Stimulated activated naive CD4-positive, alpha-beta T cell treated with Interleukin-2 at 50 U/mL for 16 hours (primary cell): ENCODE measurements around the gene COL6A1.

ENCODE experiments used
- DNase-seq: peaks from one replicate; lab custom pipeline; 2025; lab: John Stamatoyannopoulos, UW

The COL6A1 gene

GRCh38 chr21:45981151-45982091 is at the start of gene COL6A1:
TSS of gene COL6A1 (plus strand) at chr21:45981770. CDS start at chr21:45981851, 81 bp downstream.
- peak; percentile 50 for DNase-seq

GRCh38 chr21:45932922-45933502 is 48.6 kb upstream of the COL6A1 start:
- no peak for DNase-seq

- DNase-seq = no peak
Measured at GRCh38 chr21:45934085-45934484, 47.5 kb upstream of the COL6A1 start.

GRCh38 chr21:45934554-45934953 is 47.0 kb upstream of the COL6A1 start:
- DNase-seq = no peak

DNA sequence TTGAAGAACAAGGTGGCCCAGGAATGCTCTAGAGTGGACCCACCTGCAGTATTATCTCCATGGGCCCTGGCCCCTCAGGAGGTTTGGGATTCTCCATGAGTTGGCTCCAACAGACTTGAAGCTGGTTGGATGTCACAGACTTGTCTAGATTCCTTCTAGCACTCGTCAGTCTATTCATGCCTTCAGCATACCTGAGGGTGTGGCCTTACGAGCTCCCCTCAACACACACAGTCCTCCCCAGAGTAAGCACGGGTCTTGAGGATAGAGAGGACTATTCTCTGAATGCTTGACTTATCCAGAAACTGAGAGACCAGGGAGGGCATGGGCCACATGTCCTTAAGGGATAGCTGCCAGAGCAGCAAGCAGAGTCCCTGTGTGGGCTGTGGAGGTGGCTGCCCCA is 45.9 kb upstream of the COL6A1 start:
- no peak for DNase-seq

GRCh38 chr21:45937721-45938452 is 43.7 kb upstream of the COL6A1 start:
- no peak for DNase-seq

- no peak for DNase-seq
Measured at GRCh38 chr21:45938453-45938755, 43.2 kb upstream of the COL6A1 start.

DNA sequence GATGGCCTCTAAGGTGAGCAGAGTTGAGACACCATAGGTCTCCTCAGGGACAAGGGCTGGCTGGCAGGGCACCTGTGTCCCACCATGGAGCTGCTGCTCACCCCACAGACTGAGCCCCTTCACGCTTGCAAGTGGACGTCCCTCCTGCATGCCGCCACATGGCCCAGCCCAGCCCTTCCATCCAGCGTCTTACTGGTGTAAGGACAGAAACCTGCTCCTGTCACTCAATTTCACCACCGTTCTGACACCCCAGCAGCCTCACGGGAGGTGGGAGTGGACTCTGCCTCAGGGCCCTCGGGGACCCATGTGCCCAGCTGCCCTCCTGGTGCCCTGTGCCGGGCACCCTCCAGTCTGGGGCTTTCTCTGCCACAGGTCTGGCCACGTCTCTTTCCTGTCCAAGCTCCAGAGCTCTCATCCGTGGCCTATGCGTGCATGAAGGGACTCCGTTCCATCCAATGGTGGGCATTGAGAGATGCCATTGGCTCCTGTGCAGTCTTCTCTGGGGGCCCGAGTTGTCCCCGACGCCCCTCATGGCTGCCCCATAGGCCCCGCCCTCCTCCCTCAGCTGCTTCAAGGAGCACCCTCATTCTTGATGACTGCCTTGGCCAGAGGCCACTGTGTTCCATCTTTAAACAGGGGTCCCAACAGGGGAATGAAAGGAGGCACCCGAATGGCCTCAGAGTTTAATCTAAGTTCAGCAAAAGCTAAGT is 42.6 kb upstream of the COL6A1 start:
- no peak for DNase-seq

- no peak for DNase-seq
Measured at GRCh38 chr21:45939521-45940045, 42.0 kb upstream of the COL6A1 start.

DNA sequence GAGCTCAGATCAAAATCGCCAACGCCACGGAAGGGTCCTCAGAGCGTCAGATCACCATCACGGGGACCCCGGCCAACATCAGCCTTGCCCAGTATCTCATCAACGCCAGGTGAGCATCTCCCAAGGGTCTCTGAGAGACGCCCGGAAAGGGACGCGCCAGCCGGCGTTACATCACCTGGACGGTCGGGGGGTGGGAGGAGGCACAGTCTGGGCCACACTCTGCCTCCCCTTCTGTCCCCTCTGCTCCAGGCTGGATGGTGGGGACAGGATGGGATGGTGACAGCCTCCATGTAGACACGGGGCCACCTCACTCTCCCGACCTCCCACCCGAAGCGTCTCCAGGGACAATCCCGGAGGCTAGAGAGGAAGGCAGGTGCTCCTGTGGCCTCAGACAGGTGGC is 41.5 kb upstream of the COL6A1 start:
- DNase-seq = no peak

GRCh38 chr21:45940621-45941337 is 40.8 kb upstream of the COL6A1 start:
- DNase-seq = no peak

- DNase-seq = no peak
Measured at GRCh38 chr21:45941338-45941710, 40.2 kb upstream of the COL6A1 start.

DNA sequence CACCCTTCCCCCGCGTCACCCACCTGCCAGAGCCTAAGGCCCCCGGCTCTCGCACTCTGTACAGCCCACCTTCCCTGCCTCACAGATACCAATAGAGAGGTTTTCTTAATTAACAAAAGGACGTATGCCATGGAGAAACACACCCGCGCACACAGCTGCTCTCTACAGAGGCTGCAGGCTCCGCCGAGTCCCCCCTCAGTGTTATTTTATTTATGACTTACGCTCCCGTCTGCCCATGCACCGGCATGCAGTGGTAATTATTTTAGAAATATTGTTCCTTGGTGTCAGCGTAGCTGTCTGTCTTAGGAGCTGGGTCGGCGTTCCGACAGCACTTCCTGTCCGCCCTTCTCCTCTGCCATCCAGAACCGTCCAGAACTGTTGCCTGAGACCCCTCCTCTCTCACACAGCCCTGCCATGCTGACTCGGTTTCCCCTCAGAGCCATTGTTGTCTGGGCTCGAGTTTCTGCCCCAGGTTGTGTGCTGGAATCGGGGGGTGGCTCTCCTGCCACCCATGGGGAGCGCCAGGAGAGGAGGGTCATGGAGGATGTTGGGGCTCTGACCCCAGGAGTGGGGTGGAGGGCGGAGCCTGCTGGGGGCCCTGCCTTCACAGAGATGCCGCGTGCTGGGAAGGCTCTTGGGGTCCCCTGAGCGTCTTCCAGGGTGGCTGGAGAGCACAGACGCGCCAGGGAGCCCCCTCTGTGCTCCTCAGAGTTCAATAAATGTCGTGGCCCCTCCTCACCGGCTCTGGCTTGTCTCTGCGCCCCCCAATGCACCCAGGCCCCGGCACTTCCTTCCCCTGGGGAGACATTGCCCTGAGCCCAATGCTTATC is 39.6 kb upstream of the COL6A1 start:
- DNase-seq = no peak

GRCh38 chr21:45942755-45943629 is 38.6 kb upstream of the COL6A1 start:
- DNase-seq = no peak

GRCh38 chr21:45943630-45944540 is 37.7 kb upstream of the COL6A1 start:
- no peak for DNase-seq

DNA sequence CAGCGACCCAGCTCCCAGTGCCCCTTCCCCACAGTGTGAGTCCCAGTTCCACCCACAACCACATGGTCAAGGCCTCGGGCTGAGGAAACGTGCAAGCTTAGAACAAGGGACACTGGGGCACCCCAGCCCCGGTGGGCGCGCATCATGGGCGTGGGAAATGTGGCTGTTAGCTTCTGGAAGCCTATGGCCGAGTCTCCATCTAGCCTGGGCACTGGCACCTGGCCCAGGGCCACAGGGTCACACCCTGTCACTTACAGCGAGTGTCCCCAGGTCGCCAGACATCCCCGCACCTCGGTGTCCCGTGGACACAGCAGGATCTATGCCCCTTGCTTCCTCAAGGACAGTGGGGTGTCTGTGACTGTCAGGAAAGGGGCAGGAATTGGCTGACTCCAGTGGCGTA is 37.0 kb upstream of the COL6A1 start:
- DNase-seq = no peak

- DNase-seq = no peak
Measured at GRCh38 chr21:45945066-45945867, 36.3 kb upstream of the COL6A1 start.

DNA sequence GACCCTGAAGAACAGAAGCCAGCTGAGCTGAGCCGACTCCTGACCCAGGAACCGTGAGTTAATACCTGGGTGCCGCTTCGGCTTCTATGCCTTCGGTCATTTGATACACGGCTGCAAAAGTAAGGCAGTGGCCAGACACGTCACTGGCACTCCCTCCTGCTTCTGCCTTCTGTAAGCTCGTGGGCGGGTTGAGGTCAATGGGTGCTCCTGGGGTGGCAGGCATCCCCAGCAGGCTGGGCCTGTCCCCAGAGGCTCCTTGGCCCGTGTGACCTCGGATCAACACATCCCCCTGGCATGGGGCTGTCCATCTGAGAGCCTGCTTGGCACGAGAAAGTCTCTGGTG is 35.7 kb upstream of the COL6A1 start:
- no peak for DNase-seq
